GM18511 (cell line): Measurements from ENCODE around the gene SULT2A1.
"Not testable (repeated sequence)": the region's sequence is repeated elsewhere in the genome, so short reads cannot be mapped to it uniquely, and the experiment has no call there.

Source experiments
- ATAC-seq: cut with Tn5 transposase; IDR thresholded peaks from one replicate; pipeline ENCODE4 v1.9.1; 2021; ENCODE audit warnings: mild to moderate bottlenecking, moderate library complexity; ENCODE audit not compliant: unreplicated experiment

The SULT2A1 gene

GRCh38 chr19:47861630-47862029 is 24.5 kb downstream of the SULT2A1 start:
- no peak for ATAC-seq

DNA sequence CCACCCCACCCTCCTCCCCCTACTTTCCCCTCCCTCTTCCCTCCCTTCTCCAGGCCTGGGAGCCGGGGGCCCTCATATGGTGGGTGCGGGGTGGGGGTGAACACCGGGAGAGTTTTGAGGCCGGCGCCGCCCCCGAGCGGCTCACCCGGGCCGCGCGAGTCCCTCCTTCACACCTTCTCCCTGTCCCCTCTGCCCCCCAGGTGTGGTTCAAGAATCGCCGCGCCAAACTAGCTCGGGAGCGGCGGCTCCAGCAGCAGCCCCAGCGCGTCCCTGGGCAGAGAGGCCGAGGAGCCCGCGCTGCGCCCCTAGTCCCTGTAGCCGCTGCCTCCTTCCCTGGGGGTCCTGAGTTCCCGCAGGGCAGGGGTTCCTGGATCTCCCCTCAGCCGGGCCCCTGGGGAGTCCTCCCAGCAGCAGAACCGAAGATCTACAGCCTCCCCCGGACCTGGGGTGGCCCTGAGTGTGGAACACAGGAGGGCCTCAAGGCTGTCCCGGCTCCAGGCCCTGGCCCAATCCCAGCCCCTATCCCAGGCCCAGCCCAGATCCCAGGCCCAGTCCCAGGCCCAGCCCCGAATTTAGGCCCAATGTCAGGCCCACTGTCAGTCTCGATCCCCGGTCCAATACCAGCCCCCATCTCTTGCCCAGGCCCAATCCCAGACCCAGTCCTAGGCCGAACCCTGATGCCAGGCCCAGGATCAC is 25.4 kb downstream of the SULT2A1 start:
- no peak for ATAC-seq

GRCh38 chr19:47859838-47860237 is 26.3 kb downstream of the SULT2A1 start:
- ATAC-seq = not testable (repeated sequence)

GRCh38 chr19:47858646-47859285 is 27.3 kb downstream of the SULT2A1 start, which contains the start of gene TPRX2:
TSS of gene TPRX2 (plus strand) at chr19:47859235. CDS start at chr19:47859247, 12 bp downstream.
- not testable (repeated sequence) for ATAC-seq

- ATAC-seq = not testable (repeated sequence)
These were observed 27.9 kb downstream of the SULT2A1 start for GRCh38 chr19:47858231-47858630.

DNA sequence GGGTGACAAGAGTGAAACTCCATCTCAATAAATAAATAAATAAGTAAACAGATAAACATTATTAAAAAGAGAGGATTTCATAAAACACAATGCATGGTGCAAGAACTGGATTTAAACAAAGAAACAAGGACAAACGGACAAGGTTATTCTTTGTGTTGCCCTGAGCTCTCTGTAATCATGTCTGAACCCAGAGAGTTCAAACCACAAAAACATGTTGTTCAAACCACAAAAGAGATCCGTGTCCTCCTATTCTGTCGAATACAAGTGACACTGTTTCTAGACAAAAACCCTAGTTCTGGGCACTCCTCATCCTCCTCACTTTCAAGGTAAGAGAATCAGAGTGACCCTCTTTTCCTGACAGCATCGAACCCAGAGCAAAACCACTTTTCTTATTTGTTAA is 31.7 kb downstream of the SULT2A1 start:
- ATAC-seq = no peak

DNA sequence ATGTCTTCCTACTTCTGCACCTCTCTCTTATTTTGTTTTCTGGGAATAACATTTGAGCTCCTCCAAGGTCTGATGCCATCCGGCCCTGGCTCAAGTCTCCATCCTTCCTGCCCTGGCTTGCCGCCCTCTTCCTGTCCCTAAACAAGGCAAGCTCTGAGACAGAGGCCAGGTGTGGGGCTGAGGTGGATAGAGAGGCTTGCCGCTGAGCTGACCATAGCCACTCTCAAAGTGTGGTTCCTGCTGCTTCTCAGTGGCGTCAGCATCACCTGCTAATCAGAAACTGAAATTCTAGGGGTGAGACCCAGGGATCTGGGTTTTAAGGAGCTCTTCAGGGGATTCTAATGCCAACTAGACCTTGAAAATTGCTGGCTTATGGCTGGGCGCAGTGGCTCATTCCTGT is 33.1 kb downstream of the SULT2A1 start:
- ATAC-seq = no peak

GRCh38 chr19:47848823-47849473 is 37.2 kb downstream of the SULT2A1 start:
- no peak for ATAC-seq

- ATAC-seq = no peak
These were observed 37.7 kb downstream of the SULT2A1 start for GRCh38 chr19:47848425-47848822.

GRCh38 chr19:47842941-47843340 is 43.2 kb downstream of the SULT2A1 start:
- ATAC-seq = no peak

DNA sequence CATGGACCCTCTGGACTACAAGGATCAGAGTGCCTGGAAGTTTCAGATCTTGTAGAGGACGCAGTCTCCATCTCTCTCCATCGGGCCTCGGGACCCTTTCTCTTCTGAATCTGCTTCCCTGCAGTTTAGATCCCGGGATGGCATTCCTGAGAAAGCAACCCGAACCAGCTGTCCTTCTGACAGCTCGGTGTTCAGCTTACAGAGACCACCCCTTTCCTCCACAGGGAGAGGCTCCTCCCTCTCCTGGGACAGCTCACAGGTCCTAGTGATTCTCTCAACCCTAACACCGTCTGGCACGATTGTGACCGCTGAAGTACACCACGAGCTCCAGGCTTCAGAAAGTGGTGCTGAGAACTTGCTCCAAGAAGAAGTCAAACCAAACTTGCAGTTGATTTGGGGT is 46.2 kb downstream of the SULT2A1 start:
- no peak for ATAC-seq

GRCh38 chr19:47839411-47839810 is 46.7 kb downstream of the SULT2A1 start:
- no peak for ATAC-seq

DNA sequence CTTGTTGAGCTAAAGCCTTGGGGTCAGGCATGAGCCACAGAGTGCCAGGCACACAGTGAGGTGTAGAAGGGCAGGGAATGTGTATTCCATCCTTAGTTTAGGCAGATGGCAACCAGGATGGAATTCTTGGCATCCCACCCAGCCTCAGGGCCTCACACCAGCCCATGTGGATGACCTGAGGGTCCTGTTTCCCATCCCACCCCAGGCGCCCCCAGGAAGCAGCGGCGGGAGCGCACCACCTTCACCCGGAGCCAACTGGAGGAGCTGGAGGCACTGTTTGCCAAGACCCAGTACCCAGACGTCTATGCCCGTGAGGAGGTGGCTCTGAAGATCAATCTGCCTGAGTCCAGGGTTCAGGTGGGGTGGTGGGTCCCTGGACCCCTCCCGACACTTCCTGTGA is 50.1 kb downstream of the SULT2A1 start:
- ATAC-seq = no peak

GRCh38 chr19:47832723-47833122 is 53.4 kb downstream of the SULT2A1 start:
- ATAC-seq = no peak

DNA sequence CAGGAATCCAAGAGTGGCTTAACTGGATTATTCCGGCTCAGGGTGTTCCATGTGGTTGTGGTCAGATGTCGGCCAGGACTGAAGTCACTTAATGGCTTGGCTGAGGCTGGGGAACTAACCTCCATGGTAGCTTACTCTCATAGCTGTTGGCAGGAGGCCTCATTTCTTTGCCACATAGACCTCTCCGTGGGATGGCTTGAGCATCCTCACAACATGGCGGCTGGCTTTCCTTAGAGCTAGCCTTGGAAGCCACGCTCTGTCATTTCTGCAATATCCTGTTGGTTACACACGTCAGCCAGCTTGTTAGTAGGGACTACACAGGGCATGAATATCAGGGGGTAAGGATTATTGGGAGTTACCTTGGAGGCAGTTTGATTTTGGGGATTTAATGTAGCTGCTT is 59.3 kb downstream of the SULT2A1 start:
- ATAC-seq = no peak

GRCh38 chr19:47824396-47824795 is 61.7 kb downstream of the SULT2A1 start:
- no peak for ATAC-seq

DNA sequence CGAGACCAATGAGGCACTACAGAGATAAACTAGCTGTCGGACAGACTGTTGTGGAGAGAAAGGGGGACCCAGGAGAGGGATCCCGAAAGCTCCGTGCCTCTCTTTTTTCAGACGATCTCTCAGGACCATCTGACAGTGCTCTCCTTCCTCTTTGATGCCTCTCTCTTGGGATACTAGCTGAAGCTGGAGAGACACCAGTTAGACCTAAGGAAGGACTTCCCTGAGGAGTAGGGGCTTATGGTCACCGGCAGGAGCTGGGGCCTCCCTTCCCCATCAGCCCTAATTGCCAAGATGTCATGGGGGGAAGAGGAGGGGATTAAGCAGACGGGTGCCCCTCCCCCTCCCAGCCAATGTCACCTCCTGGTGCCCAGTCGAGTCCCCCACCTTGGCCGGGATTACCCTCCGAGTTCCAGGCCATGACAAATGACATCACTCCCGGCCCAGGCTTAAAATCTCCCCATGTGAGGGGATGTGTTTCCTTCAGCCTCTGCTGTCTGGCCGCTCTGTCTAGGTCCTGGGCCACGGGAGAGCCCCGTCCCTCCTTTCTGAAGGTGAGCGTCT is 64.6 kb downstream of the SULT2A1 start, which contains the start of gene CRX:
Gene CRX (plus strand): TSS at position 478 of the 561 bp plus-strand sequence. CDS start 12,507 bp downstream, outside the sequence.
- no peak for ATAC-seq
